Measurements from ENCODE around the gene ADORA3.

ADORA3 gene

GRCh38 chr1:111465754-111466153, 37.7 kb downstream of the ADORA3 start:
- TF ChIP-seq CTCF (IDR thresholded peaks at IDR 0.05; ENCODE audit: low read depth, low read length, missing control alignments), result no peak
- H3K27ac ChIP-seq, result no peak overlapping the region
- peaks cover 22% of the 10 kb centered on the region for H3K36me3 ChIP-seq (replicated peaks)
- no peak for DNase-seq
- no peaks in the 10 kb centered on the region for H3K27me3 ChIP-seq (replicated peaks)
- no peak overlapping the region for H3K4me3 ChIP-seq (ENCODE audit: low read depth, low read length)
- in situ Hi-C loops (cut with HindIII; ENCODE audit: low pct_ligation_motif_present, low sequenced_read_pairs), result no loop called here

GRCh38 chr1:111463029-111463683, 40.3 kb downstream of the ADORA3 start:
- in situ Hi-C loops (cut with HindIII; ENCODE audit: low pct_ligation_motif_present, low sequenced_read_pairs), result no loop called here
- no peak for TF ChIP-seq CTCF (IDR thresholded peaks at IDR 0.05; ENCODE audit: low read depth, low read length, missing control alignments)
- H3K36me3 ChIP-seq (replicated peaks), result peaks cover 39% of the 10 kb centered on the region
- H3K27me3 ChIP-seq (replicated peaks), result no peaks in the 10 kb centered on the region
- no peak overlapping the region for H3K27ac ChIP-seq
- H3K4me3 ChIP-seq (ENCODE audit: low read depth, low read length), result no peak overlapping the region
- DNase-seq, result no peak

- Histone ChIP-seq H3K27ac (no peak overlapping the region), H3K27me3 (replicated peaks) (no peaks in the 10 kb centered on the region), H3K36me3 (replicated peaks) (peaks cover 44% of the 10 kb centered on the region), H3K4me3 (ENCODE audit: low read depth, low read length) (no peak overlapping the region)
- in situ Hi-C loops (cut with HindIII; ENCODE audit: low pct_ligation_motif_present, low sequenced_read_pairs), result no loop called here
- DNase-seq, result no peak
- TF ChIP-seq CTCF (IDR thresholded peaks at IDR 0.05; ENCODE audit: low read depth, low read length, missing control alignments), result no peak
These were observed 40.9 kb downstream of the ADORA3 start for GRCh38 chr1:111462370-111463028.

GRCh38 chr1:111461765-111462164, 41.7 kb downstream of the ADORA3 start:
- Histone ChIP-seq H3K27ac (no peak overlapping the region), H3K4me3 (ENCODE audit: low read depth, low read length) (no peak overlapping the region), H3K36me3 (replicated peaks) (peaks cover 51% of the 10 kb centered on the region), H3K27me3 (replicated peaks) (no peaks in the 10 kb centered on the region)
- in situ Hi-C loops (cut with HindIII; ENCODE audit: low pct_ligation_motif_present, low sequenced_read_pairs), result no loop called here
- TF ChIP-seq CTCF (IDR thresholded peaks at IDR 0.05; ENCODE audit: low read depth, low read length, missing control alignments), result no peak
- DNase-seq, result no peak

GRCh38 chr1:111455642-111456031, 47.8 kb downstream of the ADORA3 start:
- TF ChIP-seq CTCF (IDR thresholded peaks at IDR 0.05; ENCODE audit: low read depth, low read length, missing control alignments), result no peak
- no peak overlapping the region for H3K27ac ChIP-seq
- in situ Hi-C loops (cut with HindIII; ENCODE audit: low pct_ligation_motif_present, low sequenced_read_pairs), result no loop called here
- H3K4me3 ChIP-seq (ENCODE audit: low read depth, low read length), result no peak overlapping the region
- H3K27me3 ChIP-seq (replicated peaks), result no peaks in the 10 kb centered on the region
- peaks cover 49% of the 10 kb centered on the region for H3K36me3 ChIP-seq (replicated peaks)
- DNase-seq, result no peak

Data from brain microvascular endothelial cell (primary cell).